Activated T-cell treated with anti-CD3 and anti-CD28 coated beads, Interleukin-2, amount 50 U/mL, for 72 hours (primary cell): ENCODE data around the gene SLC9A8. TPM values are rescaled to one million over a fixed set of nuclear protein-coding genes. Genes with fewer than 3 reads are reported as not detected.
A peak's percentile ranks its signal among the peaks of the same experiment; 100 is the strongest.

Experiments
- ATAC-seq, 2 donors: fragments of 150-1000 bp; cut with Tn5 transposase; replicated peaks in 1 of 2; 2 replicates each; pipeline ENCODE4 v1.10.0; 2021; ENCODE audit warnings: moderate library complexity in 2 of 2, mild to moderate bottlenecking in 1 of 2
- DNase-seq, 2 donors: peaks; one replicate each; pipeline ENCODE4 v3.0.0; 2021 to 2022; ENCODE audit warnings: mixed read lengths in 1 of 2
- H3K27ac Mint-ChIP-seq: one replicate; pipeline ENCODE4 v1.8.0; 2022; ENCODE audit warnings: mild to moderate bottlenecking, moderate library complexity, mixed read lengths
- H3K27me3 Mint-ChIP-seq: one replicate; pipeline ENCODE4 v1.8.0; 2022; ENCODE audit warnings: low read depth, mixed read lengths
- H3K36me3 Mint-ChIP-seq, 2 donors: one replicate each; pipeline ENCODE4 v1.8.0; 2022; ENCODE audit warnings: mixed read lengths in 2 of 2, mild to moderate bottlenecking in 1 of 2; ENCODE audit not compliant: insufficient read depth in 2 of 2
- H3K4me1 Mint-ChIP-seq: one replicate; pipeline ENCODE4 v1.8.0; 2022; ENCODE audit warnings: low read depth, mixed read lengths
- H3K4me3 Mint-ChIP-seq, 2 donors: one replicate each; pipeline ENCODE4 v1.8.0; 2022; ENCODE audit warnings: mild to moderate bottlenecking in 2 of 2, mixed read lengths in 2 of 2, moderate library complexity in 2 of 2
- H3K9me3 Mint-ChIP-seq, 2 donors: one replicate each; pipeline ENCODE4 v1.8.0; 2022; ENCODE audit warnings: mixed read lengths in 2 of 2
- total RNA-seq, 2 donors: library from RNA; stranded (reverse); gene quantifications; one replicate each; pipeline ENCODE4 v1.2.3, GENCODE V29; 2022

The SLC9A8 gene
- total RNA-seq, 2 donors from 2014 or later: 19.0 to 19.9 TPM

GRCh38 chr20:49908258-49908565, 95.6 kb downstream of the SLC9A8 start:
- Mint-ChIP-seq H3K36me3 (peaks cover 6 to 8% of the 10 kb centered on the region in 2 donors), H3K27ac (no peak overlapping the region), H3K9me3 (no peaks in the 10 kb centered on the region), H3K27me3 (no peaks in the 10 kb centered on the region), H3K4me3 (no peak overlapping the region), H3K4me1 (peaks cover 13% of the 10 kb centered on the region)
- DNase-seq (no peak), ATAC-seq (no peak)

- H3K9me3 Mint-ChIP-seq: no peaks in the 10 kb centered on the region
- H3K27me3 Mint-ChIP-seq: no peaks in the 10 kb centered on the region
- peak overlapping the region; percentile 17 for H3K27ac Mint-ChIP-seq
- no peak for DNase-seq
- peaks cover 3 to 5% of the 10 kb centered on the region in 2 donors for H3K36me3 Mint-ChIP-seq
- H3K4me1 Mint-ChIP-seq: peaks cover 28% of the 10 kb centered on the region
- ATAC-seq: no peak
- no peak overlapping the region for H3K4me3 Mint-ChIP-seq
These were observed 97.1 kb downstream of the SLC9A8 start for GRCh38 chr20:49909499-49910339.

- Mint-ChIP-seq H3K27me3 (no peaks in the 10 kb centered on the region), H3K36me3 (peaks cover 3 to 5% of the 10 kb centered on the region in 2 donors), H3K27ac (no peak overlapping the region), H3K4me3 (no peak overlapping the region), H3K9me3 (no peaks in the 10 kb centered on the region), H3K4me1 (peaks cover 30% of the 10 kb centered on the region)
- ATAC-seq (no peak), DNase-seq (no peak)
These were observed 97.7 kb downstream of the SLC9A8 start for GRCh38 chr20:49910340-49910706.

- peak overlapping the region; percentile 38 for H3K27ac Mint-ChIP-seq
- no peak for DNase-seq
- H3K4me1 Mint-ChIP-seq: peaks cover 51% of the 10 kb centered on the region
- peaks cover 0 to under 1% of the 10 kb centered on the region in 2 donors for H3K36me3 Mint-ChIP-seq
- H3K4me3 Mint-ChIP-seq: peak overlapping the region; percentile 97 to 99
- H3K9me3 Mint-ChIP-seq: no peaks in the 10 kb centered on the region
- ATAC-seq: no peak
- H3K27me3 Mint-ChIP-seq: no peaks in the 10 kb centered on the region
These were observed 100.9 kb downstream of the SLC9A8 start for GRCh38 chr20:49913399-49914047.

GRCh38 chr20:49914310-49915117, 101.9 kb downstream of the SLC9A8 start:
- ATAC-seq: no peak
- no peak for DNase-seq
- no peaks in the 10 kb centered on the region for H3K36me3 Mint-ChIP-seq
- peaks cover 49% of the 10 kb centered on the region for H3K4me1 Mint-ChIP-seq
- no peaks in the 10 kb centered on the region for H3K9me3 Mint-ChIP-seq
- H3K27ac Mint-ChIP-seq: peak overlapping the region; percentile 67
- peak overlapping the region; percentile 97 to 99 for H3K4me3 Mint-ChIP-seq
- no peaks in the 10 kb centered on the region for H3K27me3 Mint-ChIP-seq

GRCh38 chr20:49915118-49915379, 102.4 kb downstream of the SLC9A8 start:
- Mint-ChIP-seq H3K9me3 (no peaks in the 10 kb centered on the region), H3K36me3 (no peaks in the 10 kb centered on the region), H3K27ac (peak overlapping the region; percentile 100), H3K27me3 (no peaks in the 10 kb centered on the region), H3K4me3 (peak overlapping the region; percentile 97 to 99), H3K4me1 (peaks cover 47% of the 10 kb centered on the region)
- DNase-seq: no peak
- no peak for ATAC-seq

- DNase-seq (peak; percentile 93 to 95), ATAC-seq (peak; percentile 87 to 88)
- Mint-ChIP-seq H3K36me3 (no peaks in the 10 kb centered on the region), H3K9me3 (no peaks in the 10 kb centered on the region), H3K27ac (peak within 1 kb of the TSS; percentile 100), H3K4me1 (peaks cover 47% of the 10 kb centered on the region), H3K27me3 (no peaks in the 10 kb centered on the region), H3K4me3 (peak within 1 kb of the TSS; percentile 97 to 99)
These were observed 102.9 kb downstream of the SLC9A8 start, which contains the start of gene SPATA2 for GRCh38 chr20:49915380-49916145. Gene SPATA2, minus strand, starts transcription at chr20:49915529. Its CDS starts 7,039 bp downstream, at chr20:49908490.

GRCh38 chr20:49916146-49917002, 103.7 kb downstream of the SLC9A8 start:
- ATAC-seq: peak; percentile 50 to 61
- peak; percentile 49 to 59 for DNase-seq
- Mint-ChIP-seq H3K27ac (peak overlapping the region; percentile 100), H3K36me3 (no peaks in the 10 kb centered on the region), H3K4me1 (peaks cover 47% of the 10 kb centered on the region), H3K9me3 (no peaks in the 10 kb centered on the region), H3K4me3 (peak overlapping the region; percentile 97 to 99), H3K27me3 (no peaks in the 10 kb centered on the region)

- Mint-ChIP-seq H3K4me1 (peaks cover 35% of the 10 kb centered on the region), H3K36me3 (no peaks in the 10 kb centered on the region), H3K27me3 (no peaks in the 10 kb centered on the region), H3K4me3 (no peak overlapping the region), H3K27ac (no peak overlapping the region), H3K9me3 (no peaks in the 10 kb centered on the region)
- DNase-seq (no peak), ATAC-seq (no peak)
These were observed 105.8 kb downstream of the SLC9A8 start for GRCh38 chr20:49918446-49918845.

GRCh38 chr20:49919009-49919408, 106.4 kb downstream of the SLC9A8 start:
- no peak overlapping the region for H3K27ac Mint-ChIP-seq
- no peaks in the 10 kb centered on the region for H3K9me3 Mint-ChIP-seq
- no peak overlapping the region for H3K4me3 Mint-ChIP-seq
- no peak for ATAC-seq
- H3K4me1 Mint-ChIP-seq: peaks cover 30% of the 10 kb centered on the region
- H3K36me3 Mint-ChIP-seq: no peaks in the 10 kb centered on the region
- no peaks in the 10 kb centered on the region for H3K27me3 Mint-ChIP-seq
- DNase-seq: no peak

- H3K36me3 Mint-ChIP-seq: no peaks in the 10 kb centered on the region
- ATAC-seq: no peak
These were observed 106.8 kb downstream of the SLC9A8 start for GRCh38 chr20:49919461-49919860.

GRCh38 chr20:49924247-49924646, 111.6 kb downstream of the SLC9A8 start:
- no peak overlapping the region for H3K27ac Mint-ChIP-seq
- DNase-seq: no peak
- ATAC-seq: no peak
- H3K4me1 Mint-ChIP-seq: peaks cover 9% of the 10 kb centered on the region
- H3K27me3 Mint-ChIP-seq: no peaks in the 10 kb centered on the region
- H3K9me3 Mint-ChIP-seq: no peaks in the 10 kb centered on the region
- no peak overlapping the region for H3K4me3 Mint-ChIP-seq
- no peaks in the 10 kb centered on the region for H3K36me3 Mint-ChIP-seq

More at GRCh38 chr20:49919461-49919860, 106.8 kb downstream of the SLC9A8 start:
- DNase-seq: no peak
- Mint-ChIP-seq H3K27ac (no peak overlapping the region), H3K4me3 (no peak overlapping the region), H3K9me3 (no peaks in the 10 kb centered on the region), H3K27me3 (no peaks in the 10 kb centered on the region), H3K4me1 (peaks cover 25% of the 10 kb centered on the region)
